Measurements from ENCODE around the gene SLC38A10.

The SLC38A10 gene

DNA sequence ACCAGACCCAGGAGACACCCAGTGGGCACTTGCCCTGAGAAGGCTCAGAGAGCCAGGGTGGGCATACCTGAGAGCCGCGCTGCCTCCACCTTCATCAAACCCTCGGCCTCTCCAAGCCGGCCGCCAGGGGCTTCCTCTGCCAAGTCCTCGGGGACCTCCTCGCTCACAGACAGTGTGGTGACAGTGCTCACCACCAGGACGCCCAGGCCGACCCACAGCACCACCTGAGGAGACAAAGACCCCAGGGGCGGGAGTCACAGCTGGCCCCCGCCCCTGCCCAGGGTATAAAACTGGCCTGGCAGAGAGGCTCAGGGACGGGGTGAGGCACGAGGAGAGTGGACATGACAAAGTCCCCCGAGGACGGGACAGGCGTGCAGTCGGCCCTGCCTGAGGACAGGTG, 34.9 kb downstream of the SLC38A10 start:
- Mint-ChIP-seq H3K36me3 (ENCODE audit: low read depth) (peaks cover 98% of the 10 kb centered on the region), H3K27me3 (no peaks in the 10 kb centered on the region), H3K4me3 (no peak overlapping the region), H3K9me3 (no peaks in the 10 kb centered on the region), H3K27ac (no peak overlapping the region), H3K4me1 (ENCODE audit: low read depth) (peaks cover 16% of the 10 kb centered on the region)
- intact Hi-C loops (cut with micrococcal nuclease): no loop called here

DNA sequence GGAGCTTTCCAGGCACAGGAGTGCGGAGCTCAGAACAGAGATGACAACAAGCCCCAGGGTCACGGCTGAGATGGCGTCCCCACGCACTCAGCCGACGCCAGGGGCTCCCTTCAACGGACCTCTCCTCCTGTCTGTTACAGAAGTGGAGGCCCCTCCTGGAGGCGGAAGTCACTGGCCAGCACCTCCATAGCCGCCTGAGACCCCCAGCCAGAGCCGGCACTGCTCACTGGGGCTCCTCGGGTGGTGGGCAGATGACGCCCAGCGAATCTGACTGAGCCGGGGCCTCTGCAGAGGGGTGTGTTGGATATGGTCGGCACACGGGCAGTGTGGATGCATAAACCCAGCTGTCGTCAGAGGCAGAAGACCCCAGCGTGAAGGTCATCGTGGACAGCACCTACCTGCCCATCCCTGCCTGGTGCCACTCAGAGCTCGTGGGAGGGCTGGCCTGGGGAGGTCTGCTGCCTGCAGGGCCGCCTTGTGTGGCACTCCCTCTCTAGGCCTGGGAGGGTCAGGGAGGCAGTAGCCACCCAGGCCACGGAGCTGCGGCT, 36.0 kb downstream of the SLC38A10 start:
- Mint-ChIP-seq H3K9me3 (no peaks in the 10 kb centered on the region), H3K4me1 (ENCODE audit: low read depth) (peaks cover 24% of the 10 kb centered on the region), H3K27ac (no peak overlapping the region), H3K27me3 (no peaks in the 10 kb centered on the region), H3K4me3 (no peak overlapping the region), H3K36me3 (ENCODE audit: low read depth) (peaks cover 90% of the 10 kb centered on the region)
- intact Hi-C loops (cut with micrococcal nuclease): loop anchor here (5.0 kb wide), 1 partner anchor 33 kb away; no protein-coding TSS in a partner anchor

DNA sequence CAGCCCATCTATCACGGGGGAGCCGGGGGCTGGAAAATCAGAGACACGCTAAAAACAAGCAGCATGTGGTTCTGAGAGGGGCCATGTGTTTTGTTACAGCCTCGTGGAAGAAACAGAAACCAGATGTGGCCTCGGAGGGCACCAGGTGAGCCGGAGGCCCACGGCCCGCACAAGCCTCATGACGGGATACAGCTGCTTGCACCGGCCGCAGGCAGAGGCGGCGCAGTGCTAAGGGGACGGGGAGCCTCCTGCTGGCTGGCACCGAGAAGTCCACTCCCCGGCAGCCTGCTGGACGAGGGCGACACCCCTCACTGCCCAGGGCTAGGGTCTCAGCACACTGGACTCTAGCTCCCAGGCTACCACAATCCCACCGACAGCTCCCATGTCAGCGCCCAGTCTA, 36.8 kb downstream of the SLC38A10 start:
- intact Hi-C loops (cut with micrococcal nuclease): loop anchor here (5.0 kb wide), 1 partner anchor 34 kb away; no protein-coding TSS in a partner anchor
- H3K27ac Mint-ChIP-seq: no peak overlapping the region
- no peaks in the 10 kb centered on the region for H3K27me3 Mint-ChIP-seq
- H3K9me3 Mint-ChIP-seq: no peaks in the 10 kb centered on the region
- peaks cover 32% of the 10 kb centered on the region for H3K4me1 Mint-ChIP-seq (ENCODE audit: low read depth)
- H3K4me3 Mint-ChIP-seq: no peak overlapping the region
- peaks cover 90% of the 10 kb centered on the region for H3K36me3 Mint-ChIP-seq (ENCODE audit: low read depth)

DNA sequence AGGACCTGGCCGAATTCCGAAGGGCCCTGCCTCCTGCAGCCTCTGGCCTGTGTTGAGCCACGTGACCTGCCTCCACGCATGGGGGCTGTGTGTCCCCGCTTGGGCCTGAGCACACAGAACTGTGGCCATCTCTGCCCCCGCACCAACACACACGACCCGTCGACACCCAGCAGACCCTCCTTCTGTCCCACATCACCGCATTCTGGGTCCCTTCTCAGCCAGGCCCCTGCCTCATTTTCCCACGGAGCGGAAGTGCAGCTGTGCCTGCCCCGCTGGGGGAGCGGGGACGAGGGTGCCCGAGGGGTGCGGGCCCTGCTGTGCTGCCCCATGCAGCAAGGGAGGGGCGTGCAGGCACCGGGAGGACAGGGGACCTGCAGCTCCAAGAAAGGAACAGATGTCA, 37.6 kb downstream of the SLC38A10 start:
- intact Hi-C loops (cut with micrococcal nuclease): loop anchor here (5.0 kb wide), 1 partner anchor 35 kb away; no protein-coding TSS in a partner anchor

DNA sequence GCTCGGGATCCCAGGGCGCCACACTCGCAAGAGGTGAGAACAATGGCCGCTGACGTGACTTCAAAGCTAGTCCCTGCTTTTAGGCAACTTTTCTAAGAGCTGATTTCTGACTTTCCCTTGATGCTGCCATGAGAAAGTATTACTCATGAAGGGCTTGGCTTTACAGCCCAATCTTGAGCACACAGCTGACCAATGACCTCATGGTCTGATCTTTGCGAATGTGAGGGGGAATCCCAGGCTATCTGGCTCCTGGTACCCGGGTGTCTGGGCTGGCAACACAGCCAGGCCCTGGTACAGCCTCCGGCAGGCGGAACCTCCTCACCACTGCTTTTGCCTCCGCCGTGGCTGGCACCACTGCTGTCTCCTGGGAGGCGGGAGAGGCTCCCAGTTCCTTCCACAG, 38.5 kb downstream of the SLC38A10 start:
- Mint-ChIP-seq H3K36me3 (ENCODE audit: low read depth) (peaks cover 90% of the 10 kb centered on the region), H3K4me3 (no peak overlapping the region), H3K27ac (no peak overlapping the region), H3K27me3 (no peaks in the 10 kb centered on the region), H3K4me1 (ENCODE audit: low read depth) (peaks cover 33% of the 10 kb centered on the region), H3K9me3 (no peaks in the 10 kb centered on the region)
- intact Hi-C loops (cut with micrococcal nuclease): loop anchor here (5.0 kb wide), 1 partner anchor 36 kb away; no protein-coding TSS in a partner anchor

More for the DNA sequence above, 37.6 kb downstream of the SLC38A10 start:
- peaks cover 33% of the 10 kb centered on the region for H3K4me1 Mint-ChIP-seq (ENCODE audit: low read depth)
- H3K27me3 Mint-ChIP-seq: no peaks in the 10 kb centered on the region
- peaks cover 90% of the 10 kb centered on the region for H3K36me3 Mint-ChIP-seq (ENCODE audit: low read depth)
- H3K4me3 Mint-ChIP-seq: no peak overlapping the region
- no peaks in the 10 kb centered on the region for H3K9me3 Mint-ChIP-seq
- no peak overlapping the region for H3K27ac Mint-ChIP-seq

DNA sequence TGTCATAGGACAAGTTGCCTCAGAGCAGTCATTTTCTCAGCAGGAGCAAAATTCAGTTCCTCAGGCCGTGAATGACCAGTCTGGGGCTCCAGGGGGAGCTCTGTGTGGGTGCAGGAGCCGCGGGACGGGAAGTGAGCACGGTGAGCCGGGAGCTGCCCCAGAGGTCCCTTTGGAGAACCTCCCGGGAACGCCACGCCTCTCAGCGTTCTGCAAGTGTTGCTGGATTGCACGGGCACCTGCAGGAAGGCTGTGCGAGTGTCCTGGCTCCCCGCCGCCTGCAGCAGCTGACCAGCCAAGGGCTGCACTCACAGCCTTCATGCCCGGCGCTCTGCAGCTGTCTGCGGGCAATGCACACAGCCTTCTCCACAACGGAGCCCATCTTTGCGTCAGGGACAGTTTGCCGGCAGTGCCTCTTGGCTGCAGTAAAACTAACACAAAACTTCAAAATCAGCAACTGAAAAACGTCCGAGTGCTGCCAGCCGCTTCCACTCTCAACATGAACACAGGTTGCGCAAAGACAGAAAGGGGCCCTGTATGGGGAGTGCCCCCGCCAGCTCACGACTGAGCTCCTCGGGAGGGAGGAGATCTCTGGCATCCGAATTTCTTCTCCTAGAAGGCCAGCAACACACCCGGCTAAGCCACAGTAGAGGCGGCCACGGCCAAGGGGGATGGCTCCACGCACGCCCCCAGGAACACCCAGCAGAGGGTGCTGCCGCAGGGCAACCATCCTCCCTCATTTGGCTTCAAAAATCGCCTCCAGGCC, 40.0 kb downstream of the SLC38A10 start:
- intact Hi-C loops (cut with micrococcal nuclease): loop anchor here (1.0 to 5.0 kb wide), 2 partner anchors 37 to 229 kb away; no protein-coding TSS in a partner anchor
- peaks cover 33% of the 10 kb centered on the region for H3K4me1 Mint-ChIP-seq (ENCODE audit: low read depth)
- peaks cover 90% of the 10 kb centered on the region for H3K36me3 Mint-ChIP-seq (ENCODE audit: low read depth)
- H3K27ac Mint-ChIP-seq: no peak overlapping the region
- no peaks in the 10 kb centered on the region for H3K9me3 Mint-ChIP-seq
- H3K4me3 Mint-ChIP-seq: no peak overlapping the region
- H3K27me3 Mint-ChIP-seq: no peaks in the 10 kb centered on the region

DNA sequence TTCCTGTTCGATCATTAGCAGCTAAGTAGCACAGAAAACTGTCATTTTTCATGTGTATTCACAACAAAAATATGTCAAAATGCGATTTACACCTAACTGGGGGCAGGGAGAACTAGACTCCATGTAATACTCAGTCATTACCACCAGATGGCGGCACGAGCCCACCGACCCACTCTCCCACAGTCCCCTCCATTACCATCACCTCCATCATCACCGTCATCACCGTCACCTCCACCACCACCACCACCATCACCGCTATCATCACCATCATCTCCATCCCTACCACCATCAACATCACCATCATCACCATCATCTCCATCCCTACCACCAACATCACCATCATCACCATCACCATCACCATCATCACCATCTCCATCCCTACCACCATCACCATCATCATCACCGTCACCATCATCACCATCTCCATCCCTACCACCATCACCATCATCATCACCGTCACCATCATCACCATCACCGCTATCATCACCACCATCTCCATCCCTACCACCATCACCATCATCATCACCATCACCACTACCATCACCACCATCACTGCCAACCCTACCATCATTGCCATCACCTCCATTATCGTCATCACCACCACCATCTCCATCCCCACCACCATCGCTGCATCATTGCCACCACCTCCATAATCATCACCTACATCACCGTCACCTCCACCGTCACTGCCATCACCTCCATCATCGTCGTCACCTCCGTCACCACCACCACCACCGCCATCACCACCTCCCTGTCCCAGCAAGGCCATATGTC, 41.6 kb downstream of the SLC38A10 start:
- H3K27ac Mint-ChIP-seq: no peak overlapping the region
- H3K36me3 Mint-ChIP-seq (ENCODE audit: low read depth): peaks cover 90% of the 10 kb centered on the region
- no peak overlapping the region for H3K4me3 Mint-ChIP-seq
- H3K4me1 Mint-ChIP-seq (ENCODE audit: low read depth): peaks cover 33% of the 10 kb centered on the region
- H3K27me3 Mint-ChIP-seq: no peaks in the 10 kb centered on the region
- intact Hi-C loops (cut with micrococcal nuclease): loop anchor here (2.0 kb wide), 1 partner anchor 347 kb away; no protein-coding TSS in a partner anchor
- H3K9me3 Mint-ChIP-seq: no peaks in the 10 kb centered on the region

DNA sequence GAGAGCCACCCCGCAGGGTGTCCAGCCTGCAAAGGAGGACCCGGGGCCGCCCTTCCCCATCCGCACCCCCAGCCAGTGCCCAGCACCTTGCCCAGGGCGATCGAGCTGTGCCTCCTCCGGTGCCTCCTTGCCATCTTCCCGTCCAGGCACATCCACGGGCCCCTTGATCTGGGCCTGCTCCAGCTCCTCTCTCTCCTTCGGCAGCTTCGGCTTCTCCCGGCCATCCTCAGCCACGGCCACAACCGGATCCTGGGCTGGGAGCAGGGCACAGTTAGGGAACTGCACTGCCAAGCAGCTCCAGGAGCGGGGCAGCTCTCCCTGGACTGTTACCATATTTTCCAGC, 42.1 kb downstream of the SLC38A10 start:
- no peaks in the 10 kb centered on the region for H3K9me3 Mint-ChIP-seq
- peaks cover 33% of the 10 kb centered on the region for H3K4me1 Mint-ChIP-seq (ENCODE audit: low read depth)
- no peak overlapping the region for H3K27ac Mint-ChIP-seq
- intact Hi-C loops (cut with micrococcal nuclease): loop anchor here (2.0 kb wide), 1 partner anchor 348 kb away; no protein-coding TSS in a partner anchor
- peaks cover 90% of the 10 kb centered on the region for H3K36me3 Mint-ChIP-seq (ENCODE audit: low read depth)
- H3K4me3 Mint-ChIP-seq: no peak overlapping the region
- H3K27me3 Mint-ChIP-seq: no peaks in the 10 kb centered on the region

DNA sequence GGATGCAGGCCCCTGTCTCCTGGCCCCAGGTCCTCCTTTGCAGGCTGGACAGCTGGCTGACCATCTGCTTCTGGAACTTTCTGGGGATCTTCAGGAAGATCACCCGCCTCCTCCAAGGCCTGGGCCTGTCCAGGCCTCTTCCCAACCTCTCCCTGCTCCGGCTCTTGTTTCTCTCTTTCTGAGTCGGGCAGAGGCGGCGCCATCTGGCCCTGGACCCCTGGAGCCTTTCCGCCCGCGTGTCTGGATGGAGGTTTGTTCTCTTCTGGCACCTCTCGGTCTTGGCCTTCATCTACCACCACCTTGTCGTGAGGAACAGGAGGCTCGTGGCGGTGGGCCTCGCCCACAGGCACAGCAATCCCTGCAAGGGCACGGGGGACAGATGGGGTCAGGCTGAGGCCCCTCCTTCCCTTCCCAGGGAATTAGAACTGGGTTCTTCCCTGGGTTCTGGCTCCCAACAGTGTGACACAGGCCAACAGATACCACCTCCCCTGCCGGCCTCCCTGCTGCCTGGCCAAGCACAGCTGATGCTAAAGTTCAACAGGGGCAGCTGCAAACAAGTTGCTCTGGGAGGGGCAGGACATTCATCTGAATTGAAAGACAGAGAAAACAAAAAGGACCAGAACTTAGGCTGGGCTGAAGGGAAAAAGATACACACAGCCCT, 42.7 kb downstream of the SLC38A10 start:
- Mint-ChIP-seq H3K36me3 (ENCODE audit: low read depth) (peaks cover 90% of the 10 kb centered on the region), H3K4me3 (no peak overlapping the region), H3K27me3 (no peaks in the 10 kb centered on the region), H3K27ac (no peak overlapping the region), H3K9me3 (no peaks in the 10 kb centered on the region), H3K4me1 (ENCODE audit: low read depth) (peaks cover 31% of the 10 kb centered on the region)
- intact Hi-C loops (cut with micrococcal nuclease): loop anchor here (2.0 kb wide), 1 partner anchor 348 kb away; no protein-coding TSS in a partner anchor

DNA sequence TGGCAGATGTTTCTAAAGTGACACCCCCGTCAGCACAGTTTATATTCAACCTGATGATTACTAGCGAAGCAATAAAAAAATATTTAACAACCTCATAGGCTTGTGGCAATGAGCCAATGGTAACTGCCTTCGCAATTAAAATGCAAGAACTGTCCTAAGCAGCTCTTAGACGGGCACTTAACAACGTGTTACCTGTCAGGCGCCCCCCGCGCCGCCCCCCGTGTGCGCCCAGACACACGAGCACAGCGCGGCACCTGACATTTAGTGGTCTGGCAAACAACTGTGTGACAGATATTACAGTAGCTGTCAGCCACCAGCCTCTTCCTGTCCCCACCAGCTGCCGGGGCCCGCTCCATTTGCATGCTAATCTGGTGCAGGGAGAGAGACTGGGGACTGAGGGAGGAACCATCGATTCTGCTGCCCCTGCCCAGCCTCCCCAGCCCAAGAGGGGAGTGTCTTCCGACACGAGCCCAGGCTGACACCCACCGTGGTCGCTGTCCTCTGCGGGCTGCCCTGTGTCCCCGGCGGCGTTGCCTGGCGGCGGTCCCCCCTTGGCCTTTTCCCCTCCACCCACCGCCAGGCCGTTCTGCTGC, 43.3 kb downstream of the SLC38A10 start:
- intact Hi-C loops (cut with micrococcal nuclease): loop anchor here (2.0 kb wide), 1 partner anchor 349 kb away; no protein-coding TSS in a partner anchor

DNA sequence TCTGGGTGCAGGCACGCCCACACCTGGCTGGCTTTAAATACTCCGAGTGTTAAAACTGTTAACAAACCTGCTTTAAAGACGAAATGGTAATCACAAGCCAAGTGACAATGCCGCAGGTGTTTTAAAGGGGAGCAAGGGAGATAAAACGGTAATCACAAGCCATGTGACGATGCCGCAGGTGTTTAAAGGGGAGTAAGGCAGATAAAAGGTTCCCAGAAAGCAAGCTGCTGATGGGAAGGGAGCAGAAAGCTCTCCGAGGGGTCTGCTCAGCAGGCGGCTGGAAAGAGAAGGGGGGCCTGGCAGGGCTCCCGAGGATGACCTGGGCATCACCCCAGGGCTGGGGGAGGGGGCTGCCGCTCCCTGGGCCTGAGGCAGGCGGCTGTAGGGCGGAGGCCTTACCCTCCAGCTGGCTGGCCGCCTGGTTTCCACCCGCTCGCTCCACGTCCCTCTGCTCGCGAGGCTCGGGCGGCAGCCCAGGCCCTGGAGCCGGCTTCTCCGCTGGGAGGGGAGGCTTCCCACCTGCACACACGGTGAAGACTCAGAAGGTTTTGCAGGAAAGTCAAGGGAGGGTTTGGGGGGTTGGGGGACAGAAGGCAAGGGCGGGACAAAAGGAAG, 43.9 kb downstream of the SLC38A10 start:
- Mint-ChIP-seq H3K9me3 (no peaks in the 10 kb centered on the region), H3K27ac (no peak overlapping the region), H3K4me3 (no peak overlapping the region), H3K36me3 (ENCODE audit: low read depth) (peaks cover 92% of the 10 kb centered on the region), H3K27me3 (no peaks in the 10 kb centered on the region), H3K4me1 (ENCODE audit: low read depth) (peaks cover 27% of the 10 kb centered on the region)
- intact Hi-C loops (cut with micrococcal nuclease): no loop called here

More for the DNA sequence above, 43.3 kb downstream of the SLC38A10 start:
- Mint-ChIP-seq H3K36me3 (ENCODE audit: low read depth) (peaks cover 90% of the 10 kb centered on the region), H3K27ac (no peak overlapping the region), H3K4me1 (ENCODE audit: low read depth) (peaks cover 28% of the 10 kb centered on the region), H3K9me3 (no peaks in the 10 kb centered on the region), H3K4me3 (no peak overlapping the region), H3K27me3 (no peaks in the 10 kb centered on the region)

DNA sequence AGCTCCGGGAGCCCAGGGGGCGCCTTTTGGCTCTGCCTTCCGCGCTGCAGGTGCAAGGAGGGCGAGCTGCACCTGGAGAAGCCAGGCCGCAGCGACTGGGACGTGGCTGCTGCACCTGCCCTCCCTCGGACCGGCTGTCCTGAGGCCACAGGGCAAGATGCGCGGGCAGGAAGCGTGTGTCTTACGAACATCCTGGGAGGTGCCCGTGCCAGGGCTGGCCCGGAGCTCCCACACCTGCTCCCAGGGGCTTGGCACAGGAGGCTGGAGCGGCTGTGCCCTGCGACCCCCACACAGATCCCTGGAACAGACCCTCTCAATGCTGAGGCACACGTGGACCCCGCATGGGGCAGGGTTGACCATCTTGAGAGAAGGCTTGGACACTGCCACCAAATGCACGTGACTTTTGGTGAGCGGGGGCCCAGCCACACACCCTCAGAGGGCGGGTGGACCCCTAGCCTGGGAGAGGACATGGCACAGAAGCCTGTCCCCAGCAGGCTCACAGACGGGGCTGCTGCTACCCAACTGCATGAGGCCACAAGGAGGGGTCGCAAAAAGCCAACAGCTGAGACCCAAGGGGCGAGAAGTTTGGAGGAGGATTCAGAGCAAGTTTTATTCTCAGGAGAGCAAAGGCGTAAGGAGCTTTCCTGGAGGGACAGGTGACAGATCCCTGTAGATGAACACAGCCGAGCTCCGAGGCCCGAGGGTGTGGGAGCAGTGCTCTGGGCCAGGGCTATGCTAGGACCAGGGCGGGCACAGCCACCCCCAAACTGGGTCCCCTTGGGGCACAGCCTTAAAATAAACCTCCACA, 44.6 kb downstream of the SLC38A10 start:
- H3K27me3 Mint-ChIP-seq: no peaks in the 10 kb centered on the region
- H3K36me3 Mint-ChIP-seq (ENCODE audit: low read depth): peaks cover 92% of the 10 kb centered on the region
- no peak overlapping the region for H3K27ac Mint-ChIP-seq
- intact Hi-C loops (cut with micrococcal nuclease): no loop called here
- peaks cover 20% of the 10 kb centered on the region for H3K4me1 Mint-ChIP-seq (ENCODE audit: low read depth)
- H3K4me3 Mint-ChIP-seq: no peak overlapping the region
- H3K9me3 Mint-ChIP-seq: no peaks in the 10 kb centered on the region

Measured in dendritic cell treated with granulocyte-macrophage colony-stimulating factor and Interleukin-4, amounts not matched to agents 40 ng/mL and 50 ng/mL, for 4 days (primary cell).